Neural cell (in vitro differentiated cells): Measurements from ENCODE around the gene TAMM41. TPM values are rescaled to one million over a fixed set of nuclear protein-coding genes. Genes with fewer than 3 reads are reported as not detected.

ENCODE experiments used
- H2AFZ ChIP-seq: fragments of 200-600, 300-800 bp; sonication (generic), shearing (Covaris generic); 2 replicates; pipeline ENCODE4 v1.6.0; 2014; ENCODE audit warnings: low read depth, mild to moderate bottlenecking, antibody characterized with exemption, low read length, moderate library complexity
- H3F3A ChIP-seq: fragments of 200-600 bp; shearing (Covaris generic); 2 replicates; pipeline ENCODE4 v1.6.1; 2016; ENCODE audit warnings: mild to moderate bottlenecking, moderate library complexity, mixed read lengths, antibody characterized with exemption, low read length; ENCODE audit not compliant: insufficient read depth, poor library complexity, severe bottlenecking
- H3K27ac ChIP-seq: fragments of 200-600, 300-800 bp; sonication (generic), shearing (Covaris generic); 2 replicates; pipeline ENCODE4 v1.5.1; 2014; ENCODE audit warnings: mild to moderate bottlenecking, low read length, moderate library complexity
- H3K27me3 ChIP-seq: fragments of 300-800, 200-600 bp; sonication (generic), shearing (Covaris generic); 2 replicates; pipeline ENCODE4 v1.6.0; 2014; ENCODE audit warnings: mild to moderate bottlenecking, low read depth, low read length, moderate library complexity; ENCODE audit not compliant: insufficient read depth
- H3K36me3 ChIP-seq: fragments of 300-800, 200-600 bp; sonication (generic), shearing (Covaris generic); 2 replicates; pipeline ENCODE4 v1.5.1; 2014; ENCODE audit warnings: mild to moderate bottlenecking, antibody characterized with exemption, low read length, moderate library complexity; ENCODE audit not compliant: insufficient read depth
- H3K4me2 ChIP-seq: fragments of 300-800, 200-600 bp; sonication (generic), shearing (Covaris generic); 2 replicates; pipeline ENCODE4 v1.6.0; 2014; ENCODE audit warnings: mild to moderate bottlenecking, low read length
- H3K4me3 ChIP-seq: fragments of 300-800, 200-600 bp; sonication (generic), shearing (Covaris generic); 2 replicates; pipeline ENCODE4 v1.5.1; 2014; ENCODE audit warnings: mild to moderate bottlenecking, low read length, moderate library complexity
- H3K79me2 ChIP-seq: fragments of 200-600 bp; shearing (Covaris generic); replicated peaks from 2 replicates; pipeline ENCODE4 v1.6.0; 2014; ENCODE audit warnings: mild to moderate bottlenecking, low read length, moderate library complexity; ENCODE audit not compliant: insufficient read depth
- H3K9ac ChIP-seq: fragments of 300-800, 200-600 bp; sonication (generic), shearing (Covaris generic); 2 replicates; pipeline ENCODE4 v1.6.1; 2016; ENCODE audit warnings: mild to moderate bottlenecking, low read length, mixed read lengths
- H3K9me2 ChIP-seq: fragments of 200-600 bp; shearing (Covaris generic); 2 replicates; pipeline ENCODE4 v1.6.1; 2016; ENCODE audit warnings: mild to moderate bottlenecking, low read length, mixed read lengths; ENCODE audit not compliant: insufficient read depth
- H3K9me3 ChIP-seq: fragments of 200-600, 300-800 bp; sonication (generic), shearing (Covaris generic); 2 replicates; pipeline ENCODE4 v1.6.1; 2016; ENCODE audit warnings: mild to moderate bottlenecking, mixed run types, low read length, moderate library complexity, mixed read lengths
- H4K20me1 ChIP-seq: fragments of 200-600 bp; shearing (Covaris generic); 2 replicates; pipeline ENCODE4 v1.6.1; 2016; ENCODE audit warnings: mild to moderate bottlenecking, mixed run types; ENCODE audit not compliant: insufficient read depth
- CTCF ChIP-seq: fragments of 450-650 bp; IDR thresholded peaks from 2 replicates; pipeline ENCODE4 v1.5.1; 2014; ENCODE audit warnings: antibody characterized with exemption, mild to moderate bottlenecking, moderate library complexity; ENCODE audit not compliant: poor library complexity, severe bottlenecking
- EP300 ChIP-seq: fragments of 450-650 bp; conservative IDR thresholded peaks from 2 replicates; pipeline ENCODE4 v1.6.1; 2014; ENCODE audit warnings: antibody characterized with exemption, mild to moderate bottlenecking, moderate library complexity; ENCODE audit not compliant: poor library complexity, severe bottlenecking
- EZH2 ChIP-seq: fragments of 200-600, 300-800 bp; shearing (Covaris generic), sonication (generic); IDR thresholded peaks from 2 replicates; pipeline ENCODE4 v1.6.1; 2014; ENCODE audit warnings: antibody characterized with exemption, low read length, borderline replicate concordance, mild to moderate bottlenecking; ENCODE audit not compliant: insufficient read depth, poor library complexity, severe bottlenecking
- MXI1 ChIP-seq: fragments of 450-650 bp; conservative IDR thresholded peaks from 2 replicates; pipeline ENCODE4 v1.6.1; 2014; ENCODE audit warnings: antibody characterized with exemption, mild to moderate bottlenecking; ENCODE audit not compliant: poor library complexity, severe bottlenecking
- POLR2AphosphoS5 ChIP-seq: IDR thresholded peaks from 2 replicates; pipeline ENCODE4 v1.6.1; 2012
- RAD21 ChIP-seq: fragments of 450-650 bp; conservative IDR thresholded peaks from 2 replicates; pipeline ENCODE4 v1.6.1; 2014; ENCODE audit warnings: antibody characterized with exemption, mild to moderate bottlenecking, moderate library complexity
- REST ChIP-seq: IDR thresholded peaks from 2 replicates; pipeline ENCODE4 v1.6.1; 2012; ENCODE audit warnings: borderline replicate concordance
- SMC3 ChIP-seq: fragments of 450-650 bp; conservative IDR thresholded peaks from 2 replicates; pipeline ENCODE4 v1.6.1; 2014; ENCODE audit warnings: antibody characterized with exemption, mild to moderate bottlenecking, moderate library complexity; ENCODE audit not compliant: poor library complexity
- TAF1 ChIP-seq: IDR thresholded peaks from 2 replicates; pipeline ENCODE4 v1.6.1; 2012; ENCODE audit warnings: low read depth
- polyA plus RNA-seq: library from polyadenylated mRNA; depleted of rRNA; stranded (reverse); fragments of >200 nt; gene quantifications from 2 replicates; pipeline ENCODE4 v1.2.3, GENCODE V29; 2014

The TAMM41 gene
- polyA plus RNA-seq, 1 donor from 2014 or later: 3.1 TPM

GRCh38 chr3:11791339-11792200 is 55.1 kb downstream of the TAMM41 start:
- no peaks in the 10 kb centered on the region for H3F3A ChIP-seq
- H3K36me3 ChIP-seq: no peaks in the 10 kb centered on the region
- no peak overlapping the region for H3K4me2 ChIP-seq
- no peaks in the 10 kb centered on the region for H3K9me3 ChIP-seq
- H3K4me3 ChIP-seq: no peak overlapping the region
- TF ChIP-seq EP300: no peak
- TF ChIP-seq MXI1: no peak
- TF ChIP-seq RAD21: no peak
- TF ChIP-seq EZH2: no peak
- no peak for TF ChIP-seq POLR2AphosphoS5
- no peak for TF ChIP-seq TAF1
- no peak for TF ChIP-seq SMC3
- TF ChIP-seq REST: no peak
- TF ChIP-seq CTCF: no peak
- H3K9me2 ChIP-seq: no peaks in the 10 kb centered on the region
- H3K79me2 ChIP-seq: no peaks in the 10 kb centered on the region
- no peak overlapping the region for H3K9ac ChIP-seq
- no peaks in the 10 kb centered on the region for H4K20me1 ChIP-seq
- H2AFZ ChIP-seq: no peak overlapping the region
- no peaks in the 10 kb centered on the region for H3K27me3 ChIP-seq
- no peak overlapping the region for H3K27ac ChIP-seq

DNA sequence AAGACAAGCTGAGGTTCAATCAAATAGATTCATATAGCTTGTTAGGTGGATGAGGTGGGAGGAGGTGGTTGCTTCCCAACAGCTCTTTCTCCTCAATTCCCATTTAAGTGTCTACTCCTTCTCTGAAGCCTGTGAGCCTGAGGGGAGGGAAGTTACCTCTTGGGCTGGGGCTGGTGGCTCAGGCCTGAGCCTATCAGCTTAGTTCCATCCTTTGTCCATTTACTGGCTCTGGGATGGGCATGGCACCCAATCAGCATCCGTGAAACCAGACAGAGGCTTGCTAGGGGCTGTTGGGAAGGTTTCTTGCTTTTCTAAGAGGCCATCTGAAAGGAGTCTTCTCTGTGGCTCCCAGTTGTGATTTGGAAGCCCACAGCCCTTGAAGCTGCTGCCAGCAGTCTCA is 57.3 kb downstream of the TAMM41 start:
- Histone ChIP-seq H3K4me3 (no peak overlapping the region), H3K9me3 (no peaks in the 10 kb centered on the region), H3K27me3 (no peaks in the 10 kb centered on the region), H3K79me2 (no peaks in the 10 kb centered on the region), H3K36me3 (no peaks in the 10 kb centered on the region), H4K20me1 (no peaks in the 10 kb centered on the region), H2AFZ (no peak overlapping the region), H3F3A (no peaks in the 10 kb centered on the region), H3K27ac (no peak overlapping the region), H3K9ac (no peak overlapping the region), H3K4me2 (no peak overlapping the region), H3K9me2 (no peaks in the 10 kb centered on the region)
- no peak for TF ChIP-seq RAD21
- TF ChIP-seq MXI1: no peak
- TF ChIP-seq TAF1: no peak
- TF ChIP-seq CTCF: no peak
- TF ChIP-seq EP300: no peak
- no peak for TF ChIP-seq POLR2AphosphoS5
